ENCODE measurements around the gene NQO1. TPM values are rescaled to one million over a fixed set of nuclear protein-coding genes. Genes with fewer than 3 reads are reported as not detected.

The NQO1 gene
- polyA plus RNA-seq, 1 of the 3 experiments (the other 2 are of a cell fraction) = 152 TPM

- no peak overlapping the region for H3K4me2 ChIP-seq
- peaks cover 53 to 90% of the 10 kb centered on the region in 2 experiments for H3K36me3 ChIP-seq (replicated peaks in 1 of 2; ENCODE audit: control insufficient read depth in 1 of 2, insufficient read depth in 2 of 2, low read length in 1 of 2)
- no peak overlapping the region for H3K4me3 ChIP-seq (ENCODE audit: low read depth in 2 of 2, low read length in 1 of 2)
- no peak overlapping the region for H3K9ac ChIP-seq
- no peak for TF ChIP-seq RXRA (IDR thresholded peaks at IDR 0.05; ENCODE audit: borderline replicate concordance, low read depth)
- TF ChIP-seq TAF1 (IDR thresholded peaks at IDR 0.05; ENCODE audit: borderline replicate concordance, low read depth, low read length) = no peak
- TF ChIP-seq RAD21 (IDR thresholded peaks at IDR 0.05; ENCODE audit: low read length) = no peak
- TF ChIP-seq REST (IDR thresholded peaks at IDR 0.05; ENCODE audit: low read depth, low read length) = no peak
- TF ChIP-seq FOSL2 (IDR thresholded peaks at IDR 0.05; ENCODE audit: borderline replicate concordance, low read depth) = no peak
- TF ChIP-seq JUND (IDR thresholded peaks at IDR 0.05) = no peak
- TF ChIP-seq GATA2 (CRISPR knock-in tag; IDR thresholded peaks at IDR 0.05) = no peak
- TF ChIP-seq SIN3A (IDR thresholded peaks at IDR 0.05; ENCODE audit: borderline replicate concordance, low read depth, low read length) = no peak
- H3K4me1 ChIP-seq (ENCODE audit: control insufficient read depth in 1 of 2, insufficient read depth in 2 of 2, low read depth in 1 of 2, low read length in 1 of 2) = no peaks in the 10 kb centered on the region
- 87% methylated on average over 3 of the region's 3 CpGs for WGBS (ENCODE audit: low lambda C conversion rate)
- peaks cover 13% of the 10 kb centered on the region for H3F3A ChIP-seq (replicated peaks; ENCODE audit: insufficient read depth)
- H3K27me3 ChIP-seq (ENCODE audit: insufficient read depth) = no peaks in the 10 kb centered on the region
- no peaks in the 10 kb centered on the region for H3K9me2 ChIP-seq
- H3K9me3 ChIP-seq = no peaks in the 10 kb centered on the region
- H4K20me1 ChIP-seq (ENCODE audit: insufficient read depth) = no peaks in the 10 kb centered on the region; the same call in 1 of the 2 replicates
- H3K27ac ChIP-seq (ENCODE audit: low read depth in 2 of 2, low read length in 1 of 2) = peak overlapping the region in 1 of 2 experiments; percentile 16; a peak in 1 of 4 replicates
- DNase-seq = no peak
- H2AFZ ChIP-seq (ENCODE audit: low read depth) = no peak overlapping the region
- peaks cover 4% of the 10 kb centered on the region for H3K79me2 ChIP-seq (ENCODE audit: insufficient read depth)
- POLR2A ChIA-PET = no interaction called here
- CTCF ChIA-PET = interaction anchor here (0.7 kb wide), 1 partner anchor 272 kb away, joined by 3 read pairs; no protein-coding TSS in a partner anchor
Observed at GRCh38 chr16:69672998-69673713, 53.2 kb downstream of the NQO1 start.

DNA sequence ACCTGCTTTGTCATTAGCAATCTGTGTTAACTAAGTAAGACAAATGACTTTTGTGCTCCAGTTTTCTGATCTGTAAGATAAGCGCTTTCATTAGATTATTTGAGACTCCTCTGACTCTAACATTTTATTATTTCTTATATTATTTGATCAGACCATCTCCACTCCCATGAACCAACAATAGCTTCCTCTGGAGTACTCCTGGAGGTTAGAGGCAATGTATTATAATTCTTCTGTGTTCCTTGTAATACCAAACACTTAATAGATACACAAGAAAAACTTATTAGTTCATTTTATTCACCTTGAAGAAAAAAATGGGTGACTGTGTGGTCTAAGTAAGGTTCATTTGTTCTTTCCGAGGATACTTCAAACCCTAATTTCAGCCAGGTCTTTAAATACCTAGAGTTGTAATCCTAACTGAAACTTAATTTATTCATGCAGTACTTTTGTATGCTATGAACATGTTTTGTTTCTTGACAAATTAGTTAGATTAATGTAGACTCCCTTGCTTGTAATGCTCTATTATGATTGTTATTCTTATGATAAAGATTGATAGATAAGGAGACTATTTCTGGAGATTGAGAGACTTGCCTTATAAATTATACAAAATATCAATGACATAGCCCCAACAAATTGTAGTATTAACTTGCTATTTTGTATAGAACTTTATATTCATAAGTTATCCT, 53.9 kb downstream of the NQO1 start:
- no peaks in the 10 kb centered on the region for H3K9me3 ChIP-seq
- 87% methylated on average over 2 of the region's 2 CpGs for WGBS (ENCODE audit: low lambda C conversion rate)
- no peak overlapping the region for H2AFZ ChIP-seq (ENCODE audit: low read depth)
- H4K20me1 ChIP-seq (ENCODE audit: insufficient read depth) = no peaks in the 10 kb centered on the region; the same call in 1 of the 2 replicates
- no peaks in the 10 kb centered on the region for H3K9me2 ChIP-seq
- TF ChIP-seq NFIC (IDR thresholded peaks at IDR 0.05; ENCODE audit: borderline replicate concordance) = no peak
- TF ChIP-seq RFX5 (IDR thresholded peaks at IDR 0.05; ENCODE audit: low read length) = no peak
- TF ChIP-seq SMC3 (IDR thresholded peaks at IDR 0.05; ENCODE audit: low read depth, low read length) = no peak
- no peak for TF ChIP-seq RAD21 (IDR thresholded peaks at IDR 0.05; ENCODE audit: low read length)
- no peak for TF ChIP-seq POLR2AphosphoS5 (IDR thresholded peaks at IDR 0.05; ENCODE audit: low read depth, low read length)
- no peak for TF ChIP-seq MXI1 (IDR thresholded peaks at IDR 0.05; ENCODE audit: low read depth, low read length)
- TF ChIP-seq GATA2 (CRISPR knock-in tag; IDR thresholded peaks at IDR 0.05) = no peak
- TF ChIP-seq, protein P1, sequence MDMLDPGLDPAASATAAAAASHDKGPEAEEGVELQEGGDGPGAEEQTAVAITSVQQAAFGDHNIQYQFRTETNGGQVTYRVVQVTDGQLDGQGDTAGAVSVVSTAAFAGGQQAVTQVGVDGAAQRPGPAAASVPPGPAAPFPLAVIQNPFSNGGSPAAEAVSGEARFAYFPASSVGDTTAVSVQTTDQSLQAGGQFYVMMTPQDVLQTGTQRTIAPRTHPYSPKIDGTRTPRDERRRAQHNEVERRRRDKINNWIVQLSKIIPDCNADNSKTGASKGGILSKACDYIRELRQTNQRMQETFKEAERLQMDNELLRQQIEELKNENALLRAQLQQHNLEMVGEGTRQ (IDR thresholded peaks at IDR 0.05; ENCODE audit: borderline replicate concordance, low read depth, low read length) = no peak
- no peak for TF ChIP-seq PBX3 (IDR thresholded peaks at IDR 0.05)
- no peak for TF ChIP-seq MAX (IDR thresholded peaks at IDR 0.05; ENCODE audit: low read depth)
- TF ChIP-seq YY1 (IDR thresholded peaks at IDR 0.05; ENCODE audit: low read depth) = no peak
- TF ChIP-seq CHD2 (IDR thresholded peaks at IDR 0.05; ENCODE audit: low read length, partially characterized antibody) = no peak
- H3K9ac ChIP-seq = no peak overlapping the region
- POLR2A ChIA-PET = no interaction called here
- CTCF ChIA-PET = interaction anchor here (1.1 kb wide), 1 partner anchor 37 kb away, joined by 3 read pairs; no protein-coding TSS in a partner anchor
- no peak for DNase-seq
- H3K4me1 ChIP-seq (ENCODE audit: control insufficient read depth in 1 of 2, insufficient read depth in 2 of 2, low read depth in 1 of 2, low read length in 1 of 2) = no peaks in the 10 kb centered on the region
- H3K36me3 ChIP-seq (replicated peaks in 1 of 2; ENCODE audit: control insufficient read depth in 1 of 2, insufficient read depth in 2 of 2, low read length in 1 of 2) = peaks cover 52 to 92% of the 10 kb centered on the region in 2 experiments
- peak overlapping the region in 1 of 2 experiments; percentile 16; a peak in 1 of 4 replicates for H3K27ac ChIP-seq (ENCODE audit: low read depth in 2 of 2, low read length in 1 of 2)
- no peaks in the 10 kb centered on the region for H3K27me3 ChIP-seq (ENCODE audit: insufficient read depth)
- H3K4me3 ChIP-seq (ENCODE audit: low read depth in 2 of 2, low read length in 1 of 2) = no peak overlapping the region
- H3F3A ChIP-seq (replicated peaks; ENCODE audit: insufficient read depth) = peaks cover 13% of the 10 kb centered on the region
- H3K79me2 ChIP-seq (ENCODE audit: insufficient read depth) = peaks cover 4% of the 10 kb centered on the region
- no peak overlapping the region for H3K4me2 ChIP-seq
